AG04449 (cell line): ENCODE results near the gene ANKRD13D.
"Not testable (repeated sequence)": the region's sequence is repeated elsewhere in the genome, so short reads cannot be mapped to it uniquely, and the experiment has no call there.

Experiments
- CTCF ChIA-PET: fragments of 350-600 bp; formaldehyde crosslinking; extraction: SDS; loops from one replicate; lab custom pipeline; 2021; ENCODE audit warnings: antibody characterized with exemption; lab: Yijun Ruan, JAX
- POLR2A ChIA-PET: fragments of 400-600, 350-600 bp; formaldehyde crosslinking; extraction: SDS; loops from one replicate; lab custom pipeline; 2020; ENCODE audit warnings: antibody characterized with exemption, inconsistent platforms; lab: Yijun Ruan, JAX
- DNase-seq: peaks from one replicate; pipeline ENCODE4 v3.0.0-alpha.2; 2010; ENCODE audit warnings: low read depth, low spot score
- H3K4me3 ChIP-seq: 2 replicates; pipeline ENCODE4 v1.5.1; 2011; ENCODE audit warnings: low read depth, mild to moderate bottlenecking, control low read depth, low read length
- CTCF ChIP-seq: IDR thresholded peaks from one replicate; pipeline ENCODE4 v1.5.1; 2011; ENCODE audit warnings: mild to moderate bottlenecking, moderate library complexity, low read length, control low read depth, inconsistent platforms; ENCODE audit not compliant: insufficient read depth; ENCODE audit errors: missing control alignments

The ANKRD13D gene

GRCh38 chr11:67315325-67315909 is 26.3 kb downstream of the ANKRD13D start:
- ChIA-PET CTCF (interaction anchor here (1.1 to 12.2 kb wide), 6 partner anchors 26 to 243 kb away, joined by 3 to 295 read pairs (median 4); partner anchors contain the start of genes ANKRD13D, GRK2 and POLD4), POLR2A (interaction anchor here (0.6 to 4.6 kb wide), 3 partner anchors 12 to 1047 kb away, joined by 3 to 28 read pairs (median 3); partner anchors contain the start of gene SSH3)
- no peak overlapping the region for H3K4me3 ChIP-seq
- TF ChIP-seq CTCF: no peak
- no peak for DNase-seq

GRCh38 chr11:67316882-67317204 is 27.7 kb downstream of the ANKRD13D start:
- DNase-seq: no peak
- ChIA-PET CTCF (interaction anchor here (0.8 to 12.2 kb wide), 34 partner anchors 9 to 266 kb away, joined by 3 to 295 read pairs (median 6); partner anchors contain the start of genes ANKRD13D, GRK2, POLD4 and SSH3), POLR2A (interaction anchor here (0.6 to 4.6 kb wide), 10 partner anchors 9 to 198 kb away, joined by 3 to 28 read pairs (median 4); partner anchors contain the start of genes KDM2A, RAD9A and SSH3)
- no peak for TF ChIP-seq CTCF
- H3K4me3 ChIP-seq: peak overlapping the region; percentile 96

GRCh38 chr11:67317205-67317887 is 28.2 kb downstream of the ANKRD13D start:
- ChIA-PET CTCF (interaction anchor here (0.8 to 12.2 kb wide), 38 partner anchors 9 to 266 kb away, joined by 3 to 295 read pairs (median 5); partner anchors contain the start of genes ANKRD13D, GRK2, POLD4 and SSH3), POLR2A (interaction anchor here (0.6 to 4.6 kb wide), 11 partner anchors 9 to 198 kb away, joined by 3 to 28 read pairs (median 3); partner anchors contain the start of genes KDM2A, RAD9A and SSH3)
- peak; percentile 53 for DNase-seq
- peak overlapping the region; percentile 96 for H3K4me3 ChIP-seq
- TF ChIP-seq CTCF: peak; percentile 93

GRCh38 chr11:67317888-67318555 is 28.9 kb downstream of the ANKRD13D start:
- TF ChIP-seq CTCF: no peak
- no peak for DNase-seq
- H3K4me3 ChIP-seq: peak overlapping the region; percentile 96
- ChIA-PET POLR2A (interaction anchor here (0.8 to 4.6 kb wide), 9 partner anchors 10 to 84 kb away, joined by 3 to 28 read pairs (median 3); partner anchors contain the start of genes RAD9A and SSH3), CTCF (interaction anchor here (0.6 to 12.2 kb wide), 31 partner anchors 8 to 267 kb away, joined by 3 to 295 read pairs (median 7); partner anchors contain the start of genes ANKRD13D, GRK2, POLD4 and SSH3)

- H3K4me3 ChIP-seq, DNase-seq, POLR2A ChIA-PET: not testable (repeated sequence)
- CTCF ChIA-PET: interaction anchor here (0.6 to 12.2 kb wide), 8 partner anchors 11 to 74 kb away, joined by 3 to 295 read pairs (median 12); partner anchors contain the start of genes GRK2 and POLD4
Observed at GRCh38 chr11:67318876-67319275, 29.8 kb downstream of the ANKRD13D start.

GRCh38 chr11:67320011-67320410 is 30.9 kb downstream of the ANKRD13D start:
- DNase-seq: peak; percentile 31
- POLR2A ChIA-PET: no interaction called here
- CTCF ChIA-PET: interaction anchor here (0.7 to 12.2 kb wide), 9 partner anchors 11 to 238 kb away, joined by 3 to 295 read pairs (median 10); partner anchors contain the start of genes GRK2 and POLD4
- H3K4me3 ChIP-seq: no peak overlapping the region
- no peak for TF ChIP-seq CTCF
